Measurements from ENCODE around the gene GET3.

Gene GET3

GRCh38 chr19:12769689-12770088, 32.4 kb downstream of the GET3 start:
- Mint-ChIP-seq H3K27me3 (ENCODE audit: low read depth, poor library complexity) (peaks cover 37% of the 10 kb centered on the region), H3K4me3 (no peak overlapping the region), H3K4me1 (peaks cover 11% of the 10 kb centered on the region), H3K9me3 (no peaks in the 10 kb centered on the region), H3K27ac (no peak overlapping the region), H3K36me3 (ENCODE audit: low read depth) (peaks cover 7% of the 10 kb centered on the region)
- DNase-seq, result peak; percentile 70
- TF ChIP-seq CTCF (IDR thresholded peaks at IDR 0.05), result no peak

- H3K36me3 Mint-ChIP-seq (ENCODE audit: low read depth), result no peaks in the 10 kb centered on the region
- no peak overlapping the region for H3K27ac Mint-ChIP-seq
- no peak for DNase-seq
- H3K4me1 Mint-ChIP-seq, result peaks cover 12% of the 10 kb centered on the region
- TF ChIP-seq CTCF (IDR thresholded peaks at IDR 0.05), result no peak
- H3K4me3 Mint-ChIP-seq, result no peak overlapping the region
- no peaks in the 10 kb centered on the region for H3K9me3 Mint-ChIP-seq
- H3K27me3 Mint-ChIP-seq (ENCODE audit: low read depth, poor library complexity), result peaks cover 38% of the 10 kb centered on the region
Measured at GRCh38 chr19:12770922-12771321, 33.6 kb downstream of the GET3 start.

- DNase-seq, result no peak
- Mint-ChIP-seq H3K4me3 (no peak overlapping the region), H3K27ac (no peak overlapping the region), H3K4me1 (peaks cover 8% of the 10 kb centered on the region), H3K9me3 (no peaks in the 10 kb centered on the region), H3K36me3 (ENCODE audit: low read depth) (no peaks in the 10 kb centered on the region), H3K27me3 (ENCODE audit: low read depth, poor library complexity) (peaks cover 38% of the 10 kb centered on the region)
- no peak for TF ChIP-seq CTCF (IDR thresholded peaks at IDR 0.05)
Measured at GRCh38 chr19:12772323-12772722, 35.0 kb downstream of the GET3 start.

- no peak for TF ChIP-seq CTCF (IDR thresholded peaks at IDR 0.05)
- DNase-seq, result no peak
Measured at GRCh38 chr19:12773571-12773970, 36.3 kb downstream of the GET3 start.

GRCh38 chr19:12774588-12775555, 37.6 kb downstream of the GET3 start, which contains the start of gene HOOK2:
Gene HOOK2, minus strand, starts transcription at chr19:12775552. Its CDS starts 103 bp downstream, at chr19:12775449.
- H3K4me3 Mint-ChIP-seq, result peak within 1 kb of the TSS; percentile 79
- TF ChIP-seq CTCF (IDR thresholded peaks at IDR 0.05), result no peak
- H3K4me1 Mint-ChIP-seq, result peaks cover 20% of the 10 kb centered on the region
- H3K27me3 Mint-ChIP-seq (ENCODE audit: low read depth, poor library complexity), result peaks cover 29% of the 10 kb centered on the region
- no peaks in the 10 kb centered on the region for H3K9me3 Mint-ChIP-seq
- H3K36me3 Mint-ChIP-seq (ENCODE audit: low read depth), result no peaks in the 10 kb centered on the region
- H3K27ac Mint-ChIP-seq, result no peak within 1 kb of the TSS
- no peak for DNase-seq

More at GRCh38 chr19:12773571-12773970, 36.3 kb downstream of the GET3 start:
- Mint-ChIP-seq H3K9me3 (no peaks in the 10 kb centered on the region), H3K27me3 (ENCODE audit: low read depth, poor library complexity) (peaks cover 34% of the 10 kb centered on the region), H3K4me1 (peaks cover 12% of the 10 kb centered on the region), H3K36me3 (ENCODE audit: low read depth) (no peaks in the 10 kb centered on the region), H3K4me3 (peak overlapping the region; percentile 5), H3K27ac (no peak overlapping the region)

Data from nephron progenitor cell (in vitro differentiated cells).